NCI-H2171 treated with DMSO at 0.1 percent for 48 hours (cell line): ENCODE results near the gene EFCAB13.
A peak's percentile ranks its signal among the peaks of the same experiment; 100 is the strongest.

ENCODE experiments used
- DNase-seq: peaks from one replicate; lab custom pipeline; 2025; lab: John Stamatoyannopoulos, UW

EFCAB13 gene, protein sequence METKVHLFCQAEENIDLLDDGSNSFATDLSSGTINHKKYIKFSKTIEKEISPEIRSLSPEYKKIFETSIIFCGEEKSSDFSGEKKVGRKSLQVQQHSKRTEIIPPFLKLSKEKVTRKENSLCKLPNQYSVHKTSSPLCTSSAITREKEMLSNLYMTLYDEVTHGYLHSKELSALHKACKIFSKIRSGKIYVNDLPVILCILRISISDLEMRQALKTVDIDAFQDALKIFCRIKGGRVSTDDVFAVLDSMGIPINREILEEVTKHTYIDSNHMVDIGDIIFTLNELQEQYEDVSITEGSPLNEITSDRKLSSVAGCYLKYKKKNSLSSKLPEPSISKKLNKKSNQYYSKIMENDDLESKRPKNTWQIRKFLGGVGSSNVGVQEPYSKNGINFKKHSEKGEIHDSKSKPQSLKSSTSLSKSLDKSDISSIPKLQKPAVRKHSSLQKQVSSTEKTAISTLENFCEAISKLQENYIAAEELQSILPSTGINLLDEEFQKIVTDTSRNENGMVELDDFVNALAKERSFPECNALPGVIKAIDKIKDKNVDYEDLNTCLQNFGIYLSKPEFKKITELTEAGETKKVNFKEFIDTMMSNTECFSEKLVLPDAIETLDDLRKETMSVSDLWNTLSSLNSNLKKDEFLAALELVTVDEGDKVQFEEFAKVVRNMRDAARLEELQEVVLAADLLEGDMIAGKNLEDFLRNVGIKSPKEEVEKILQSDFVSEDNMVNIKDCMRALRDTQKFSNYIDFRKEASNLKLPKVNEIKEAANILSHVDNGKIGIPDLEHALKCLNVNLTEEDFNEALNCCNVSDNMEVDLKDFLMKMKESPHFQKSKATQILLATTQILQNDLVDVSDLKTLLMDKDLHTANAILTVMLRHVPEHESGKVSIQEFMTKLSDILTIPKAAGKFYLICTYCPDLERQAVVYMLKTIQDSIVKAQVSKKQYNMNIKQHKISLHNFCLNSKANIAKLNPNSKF

GRCh38 chr17:47323382-47324223 is at the start of gene EFCAB13:
TSS of gene EFCAB13 (plus strand) at chr17:47323955. CDS start at chr17:47328354, 4,399 bp downstream.
- DNase-seq: peak; percentile 74

DNA sequence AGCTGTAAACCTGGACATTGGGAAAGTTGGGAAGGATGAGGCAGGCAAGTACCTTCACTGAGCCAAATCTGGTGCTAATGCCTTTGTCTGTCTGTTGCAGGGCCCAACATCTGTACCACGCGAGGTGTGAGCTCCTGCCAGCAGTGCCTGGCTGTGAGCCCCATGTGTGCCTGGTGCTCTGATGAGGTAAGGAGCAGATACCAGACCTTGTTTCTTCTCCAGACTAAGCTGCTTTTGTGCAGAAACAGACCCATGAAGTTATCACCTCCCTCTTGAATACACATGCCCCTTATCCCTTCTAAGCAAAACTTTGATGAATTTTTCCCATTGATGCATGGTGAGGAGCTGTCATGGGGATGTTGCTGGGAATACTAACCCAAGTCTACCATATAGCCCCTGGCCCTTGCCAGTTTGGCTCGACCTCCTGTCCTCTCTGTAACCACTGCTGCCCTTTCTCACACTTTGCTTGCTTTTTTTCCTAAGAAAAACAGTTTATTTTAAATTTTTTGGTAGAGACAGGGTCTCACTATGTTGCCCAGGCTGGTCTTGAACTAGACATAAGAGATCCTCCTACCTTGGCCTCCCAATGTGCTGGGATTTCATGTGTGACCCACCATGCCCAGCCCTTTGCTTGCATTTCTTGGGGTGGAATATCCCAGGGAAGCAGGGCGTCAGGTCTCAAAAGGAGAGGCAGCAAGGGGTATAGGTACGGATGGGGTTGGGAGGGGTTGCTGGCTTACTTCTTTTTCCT is 49.3 kb upstream of the EFCAB13 start:
- DNase-seq: no peak

GRCh38 chr17:47275245-47275984 is 48.3 kb upstream of the EFCAB13 start:
- DNase-seq: no peak

DNA sequence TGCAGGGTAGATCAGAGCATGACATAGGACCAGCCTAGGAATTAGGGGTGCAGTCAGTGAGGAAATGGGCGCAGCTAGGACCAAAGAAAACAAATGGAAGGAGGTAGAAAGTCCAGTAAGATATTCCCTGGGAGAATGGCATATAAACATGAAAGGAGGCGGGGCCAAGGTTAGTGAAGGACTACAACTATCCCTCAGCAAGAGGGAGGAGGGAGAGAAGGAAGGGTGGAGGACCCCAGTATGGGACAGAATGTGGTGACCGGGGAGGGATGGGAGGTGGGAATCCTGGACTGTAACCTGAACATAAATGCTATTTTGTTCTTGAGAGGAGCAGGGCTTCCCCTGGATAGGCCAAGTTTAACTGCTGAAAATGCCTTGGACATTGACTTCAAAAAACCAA is 47.3 kb upstream of the EFCAB13 start:
- no peak for DNase-seq

- DNase-seq: no peak
These were observed 46.9 kb upstream of the EFCAB13 start for GRCh38 chr17:47276868-47277267.

- DNase-seq: no peak
These were observed 45.8 kb upstream of the EFCAB13 start for GRCh38 chr17:47277921-47278320.

DNA sequence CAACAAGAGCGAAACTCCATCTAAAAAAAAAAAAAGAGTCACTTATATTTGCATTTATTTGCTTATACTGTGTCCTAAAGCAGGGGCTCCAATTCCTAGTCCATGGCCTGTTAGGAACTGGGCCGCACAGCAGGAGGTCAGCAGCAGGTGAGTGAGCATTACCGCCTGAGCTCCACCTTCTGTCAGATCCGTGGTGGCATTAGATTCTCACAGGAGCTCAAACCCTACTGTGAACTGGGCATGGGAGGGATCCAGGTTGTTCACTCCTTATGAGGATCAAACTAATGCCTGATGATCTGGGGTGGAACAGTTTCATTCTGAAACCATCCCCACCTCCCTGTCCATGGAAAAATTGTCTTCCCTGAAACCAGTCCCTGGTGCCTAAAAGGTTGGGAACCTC is 45.2 kb upstream of the EFCAB13 start:
- no peak for DNase-seq

- no peak for DNase-seq
These were observed 44.5 kb upstream of the EFCAB13 start for GRCh38 chr17:47279062-47279801.

GRCh38 chr17:47280072-47280811 is 43.5 kb upstream of the EFCAB13 start:
- no peak for DNase-seq

DNA sequence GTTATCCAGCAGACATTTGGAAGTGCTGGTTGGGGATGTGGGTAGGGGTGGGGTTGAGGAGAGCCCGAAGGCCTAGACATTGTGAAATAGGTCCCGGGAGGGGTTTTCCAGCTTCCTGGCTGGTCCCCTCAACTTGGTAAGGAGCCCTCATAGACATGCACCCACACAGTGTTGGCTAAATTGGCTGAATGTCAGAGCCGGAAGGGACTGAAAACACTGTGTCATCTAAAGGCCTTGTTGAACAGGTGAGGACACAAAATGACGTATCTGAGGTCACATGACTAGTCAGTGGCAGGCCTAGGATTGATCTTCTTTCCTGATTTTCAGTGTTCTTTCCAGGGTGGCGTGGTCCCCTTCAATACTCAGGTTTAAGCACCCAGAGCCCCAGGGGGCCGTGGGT is 42.5 kb upstream of the EFCAB13 start:
- DNase-seq: no peak

GRCh38 chr17:47285003-47285402 is 38.8 kb upstream of the EFCAB13 start:
- no peak for DNase-seq

DNA sequence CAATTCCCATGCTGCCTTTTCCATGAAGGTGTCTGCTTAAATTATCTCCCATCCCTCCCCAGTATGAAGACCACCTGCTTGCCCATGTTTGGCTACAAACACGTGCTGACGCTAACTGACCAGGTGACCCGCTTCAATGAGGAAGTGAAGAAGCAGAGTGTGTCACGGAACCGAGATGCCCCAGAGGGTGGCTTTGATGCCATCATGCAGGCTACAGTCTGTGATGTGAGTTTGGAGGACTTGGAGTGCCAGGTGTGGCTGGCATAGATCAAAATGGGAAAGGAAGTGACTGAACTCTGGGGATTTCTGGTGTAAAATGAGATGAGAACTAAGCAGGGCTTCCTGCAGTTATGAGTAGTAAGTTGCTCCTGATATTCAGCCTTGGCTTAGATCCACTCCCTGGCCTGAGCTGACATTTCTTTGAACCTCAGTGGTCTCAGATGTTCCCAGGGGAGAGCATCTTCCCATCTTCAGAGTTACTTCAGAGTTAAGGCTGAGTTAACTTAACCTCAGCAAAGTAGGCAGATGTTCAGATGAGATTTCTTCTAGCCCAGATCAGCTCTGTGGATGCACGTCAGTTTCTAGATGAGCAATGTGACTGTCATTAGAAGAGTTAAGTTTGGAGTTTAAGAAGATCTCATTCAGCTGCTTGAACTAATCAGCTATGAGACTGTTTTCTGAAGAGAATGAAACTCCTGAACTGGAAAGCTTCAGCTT is 37.4 kb upstream of the EFCAB13 start:
- no peak for DNase-seq

DNA sequence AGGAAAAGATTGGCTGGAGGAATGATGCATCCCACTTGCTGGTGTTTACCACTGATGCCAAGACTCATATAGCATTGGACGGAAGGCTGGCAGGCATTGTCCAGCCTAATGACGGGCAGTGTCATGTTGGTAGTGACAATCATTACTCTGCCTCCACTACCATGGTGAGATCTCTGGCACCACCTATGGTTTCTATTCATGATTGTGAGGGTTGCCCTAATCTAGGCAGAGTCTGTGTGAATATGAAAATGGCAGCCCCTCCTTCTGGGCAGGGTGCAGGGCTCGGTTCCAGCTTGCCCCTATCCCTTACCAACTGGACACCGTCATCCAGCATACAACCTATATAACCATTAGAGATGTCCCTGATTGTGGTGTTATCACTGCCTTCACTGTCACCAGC is 36.7 kb upstream of the EFCAB13 start:
- DNase-seq: no peak

DNA sequence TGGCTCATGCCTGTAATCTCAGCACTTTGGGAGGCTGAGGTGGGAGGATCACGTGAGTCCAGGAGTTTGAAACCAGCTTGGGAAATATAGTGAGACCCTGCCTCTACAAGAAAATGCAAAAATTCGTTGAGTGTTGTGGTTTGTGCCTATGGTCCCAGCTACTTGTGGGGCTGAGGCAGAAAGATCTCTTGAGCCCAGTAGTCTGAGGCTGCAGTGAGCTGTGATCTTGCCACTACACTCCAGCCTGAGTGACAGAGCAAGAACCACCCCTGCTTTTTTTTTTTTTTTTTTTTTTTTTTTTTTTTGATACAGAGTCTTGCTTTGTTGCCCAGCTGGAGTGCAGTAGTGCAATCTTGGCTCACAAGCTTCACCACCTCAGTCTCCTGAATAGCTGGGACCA is 36.1 kb upstream of the EFCAB13 start:
- no peak for DNase-seq

GRCh38 chr17:47288531-47289116 is 35.1 kb upstream of the EFCAB13 start:
- no peak for DNase-seq

DNA sequence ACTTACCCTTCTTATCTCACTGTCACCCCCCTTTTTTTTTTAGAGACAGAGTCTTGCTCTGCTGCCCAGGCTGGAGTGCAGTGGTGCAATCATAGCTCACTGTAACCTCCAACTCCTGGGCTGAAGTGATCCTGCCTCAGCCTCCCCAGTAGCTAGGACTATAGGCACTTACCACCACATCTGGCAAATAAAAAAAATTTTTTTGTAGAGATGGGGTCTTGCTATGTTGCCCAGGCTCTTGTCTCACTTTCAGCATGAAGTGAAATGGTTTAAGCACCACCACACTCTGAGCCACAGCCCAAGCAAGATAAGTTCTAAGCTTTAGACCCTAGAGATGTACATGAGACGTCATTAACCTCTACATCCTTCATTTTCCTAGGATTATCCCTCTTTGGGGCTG is 34.5 kb upstream of the EFCAB13 start:
- no peak for DNase-seq

- no peak for DNase-seq
These were observed 32.9 kb upstream of the EFCAB13 start for GRCh38 chr17:47290870-47291241.

DNA sequence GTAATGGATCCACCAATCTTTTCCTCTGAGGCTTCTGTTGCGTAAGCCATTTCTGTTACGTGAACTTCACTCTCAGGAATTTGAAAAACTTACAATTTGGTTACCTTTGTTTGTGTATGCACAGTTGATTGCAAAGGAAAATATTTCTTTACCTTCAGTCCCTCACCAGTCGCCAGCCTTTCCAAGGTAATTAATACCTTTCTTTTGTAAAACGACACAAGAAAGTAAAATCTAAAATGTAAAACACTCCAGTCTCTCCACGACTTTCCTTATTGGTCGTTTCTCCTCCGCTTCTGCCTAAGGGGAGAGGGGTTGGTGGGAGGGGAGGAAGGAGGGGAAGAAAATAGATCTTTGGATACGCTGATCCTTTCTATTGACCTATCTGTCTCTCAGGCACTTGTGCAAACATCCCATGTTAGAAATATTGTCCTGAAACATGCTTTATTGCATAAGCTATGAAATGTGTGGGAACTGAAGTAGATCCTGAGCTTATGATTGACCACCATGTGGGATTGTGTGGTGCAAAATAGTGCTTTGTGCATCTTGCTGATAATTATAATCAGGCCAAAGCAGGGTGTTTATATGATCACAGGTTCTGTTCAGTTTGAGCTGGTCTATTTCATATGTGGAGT is 32.4 kb upstream of the EFCAB13 start:
- DNase-seq: no peak
